ENCODE data around the gene DSG4. TPM values are rescaled to one million over a fixed set of nuclear protein-coding genes. Genes with fewer than 3 reads are reported as not detected.

The DSG4 gene
- total RNA-seq, 1 donor from 2014 or later, result not detected

DNA sequence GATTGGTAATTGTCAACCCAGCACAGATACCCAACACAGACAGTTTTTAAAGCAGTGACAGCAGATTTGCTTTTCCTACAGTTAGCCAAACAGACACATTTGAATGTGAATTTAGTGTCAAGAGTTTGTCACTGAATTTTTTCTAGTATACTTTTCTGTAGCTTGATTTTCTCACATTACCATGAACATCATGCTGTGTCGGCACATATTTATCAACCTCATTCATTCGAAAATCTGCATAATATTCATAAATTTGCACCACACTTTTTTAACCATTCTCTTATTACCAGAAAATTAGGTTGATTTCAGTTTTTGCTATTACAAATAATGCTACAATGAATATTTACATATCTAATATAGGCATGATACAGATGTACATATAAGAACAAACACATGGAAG, 43.9 kb downstream of the DSG4 start:
- TF ChIP-seq CTCF (conservative IDR thresholded peaks at IDR 0.05; ENCODE audit: low read depth, low read length), result no peak
- DNase-seq (ENCODE audit: low read depth), result no peak
- no peak overlapping the region for H3K4me3 ChIP-seq (ENCODE audit: low read depth, low read length)

- peak; percentile 98 for TF ChIP-seq CTCF (conservative IDR thresholded peaks at IDR 0.05; ENCODE audit: low read depth, low read length)
- DNase-seq (ENCODE audit: low read depth), result no peak
- no peak overlapping the region for H3K4me3 ChIP-seq (ENCODE audit: low read depth, low read length)
These were observed 47.9 kb downstream of the DSG4 start for GRCh38 chr18:31424383-31424988.

DNA sequence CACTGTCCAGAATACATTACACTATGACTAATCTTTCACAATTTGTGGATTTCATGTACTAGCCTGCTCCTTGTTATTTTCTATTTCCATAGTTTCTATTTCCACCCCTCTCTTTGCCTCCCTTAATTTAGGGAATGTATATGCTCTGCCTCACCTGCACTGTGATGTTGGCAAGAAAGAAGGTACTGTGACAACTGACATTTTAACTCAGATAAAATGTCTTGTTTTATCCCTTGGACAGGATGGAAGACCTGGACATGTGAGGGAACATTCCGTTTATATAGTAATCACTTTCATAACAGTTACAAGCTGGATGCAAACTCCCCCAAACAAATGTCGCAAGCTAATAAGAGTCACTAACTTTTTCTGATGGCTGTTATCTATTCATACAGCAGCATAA, 49.4 kb downstream of the DSG4 start:
- H3K4me3 ChIP-seq (ENCODE audit: low read depth, low read length), result no peak overlapping the region
- TF ChIP-seq CTCF (conservative IDR thresholded peaks at IDR 0.05; ENCODE audit: low read depth, low read length), result no peak
- no peak for DNase-seq (ENCODE audit: low read depth)

GRCh38 chr18:31426871-31427406, 50.4 kb downstream of the DSG4 start:
- no peak for TF ChIP-seq CTCF (conservative IDR thresholded peaks at IDR 0.05; ENCODE audit: low read depth, low read length)
- H3K4me3 ChIP-seq (ENCODE audit: low read depth, low read length), result no peak overlapping the region
- DNase-seq (ENCODE audit: low read depth), result no peak

DNA sequence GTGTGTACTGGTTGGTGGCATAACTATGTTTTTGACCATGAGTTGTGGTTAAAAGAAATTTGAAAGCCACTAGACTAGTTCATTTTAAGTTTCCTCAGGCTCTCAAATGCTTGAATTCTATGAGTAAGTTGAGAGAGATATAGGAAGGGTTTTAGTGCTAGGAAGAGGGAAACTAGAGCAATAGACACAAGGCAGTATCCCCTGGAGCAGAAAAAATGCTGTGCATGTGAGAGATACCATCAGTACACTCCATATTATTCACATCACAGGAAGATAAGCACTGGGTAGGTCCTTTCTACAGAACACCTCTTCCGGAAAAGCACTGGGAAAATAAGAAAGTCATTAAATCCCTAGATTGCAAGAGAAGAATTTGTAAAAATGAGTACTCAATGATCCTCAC, 51.6 kb downstream of the DSG4 start:
- TF ChIP-seq CTCF (conservative IDR thresholded peaks at IDR 0.05; ENCODE audit: low read depth, low read length), result no peak
- no peak overlapping the region for H3K4me3 ChIP-seq (ENCODE audit: low read depth, low read length)
- no peak for DNase-seq (ENCODE audit: low read depth)

DNA sequence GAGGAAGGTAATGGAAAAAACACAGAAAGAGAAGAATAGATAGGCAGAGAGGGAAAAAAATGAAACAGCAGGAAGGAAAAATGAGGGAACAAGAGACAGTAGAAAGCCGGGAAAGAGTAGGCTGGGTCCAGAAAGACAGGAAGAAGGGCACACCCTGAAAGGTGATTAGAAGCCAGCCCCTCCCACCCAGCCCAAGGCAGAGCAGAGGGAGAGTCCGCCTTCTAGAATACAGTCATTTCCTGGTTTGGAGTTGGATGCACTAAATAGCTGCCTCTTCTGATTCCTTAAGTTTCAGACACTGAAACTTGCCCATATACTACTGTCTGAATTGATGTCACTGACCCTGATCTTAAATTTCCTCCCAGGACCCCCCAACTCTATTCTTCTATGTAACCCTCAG, 53.0 kb downstream of the DSG4 start:
- no peak for TF ChIP-seq CTCF (conservative IDR thresholded peaks at IDR 0.05; ENCODE audit: low read depth, low read length)
- no peak for DNase-seq (ENCODE audit: low read depth)
- H3K4me3 ChIP-seq (ENCODE audit: low read depth, low read length), result no peak overlapping the region

DNA sequence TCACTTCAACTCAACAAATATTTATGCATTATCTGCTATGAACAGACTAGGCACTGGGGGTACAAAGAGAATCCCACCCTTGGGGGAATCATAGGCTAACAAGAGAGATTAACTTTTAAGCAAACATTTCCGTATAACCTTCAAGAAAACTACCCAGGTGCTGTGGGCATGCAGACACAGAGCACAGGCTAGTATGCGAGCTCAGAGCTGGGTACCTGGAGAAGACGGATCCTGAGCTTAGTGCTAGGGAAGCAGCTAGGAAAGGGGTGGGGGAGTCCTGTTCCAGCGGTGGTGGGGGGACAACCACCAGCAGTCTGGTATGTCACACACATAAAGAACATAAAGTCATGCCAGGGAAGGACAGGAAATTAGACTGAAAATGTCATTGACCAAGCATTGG, 53.5 kb downstream of the DSG4 start:
- no peak for TF ChIP-seq CTCF (conservative IDR thresholded peaks at IDR 0.05; ENCODE audit: low read depth, low read length)
- H3K4me3 ChIP-seq (ENCODE audit: low read depth, low read length), result no peak overlapping the region

More for the DNA sequence above, 53.5 kb downstream of the DSG4 start:
- no peak for DNase-seq (ENCODE audit: low read depth)
